ENCODE measurements around the gene CASP3.
"Not testable (repeated sequence)": the region's sequence is repeated elsewhere in the genome, so short reads cannot be mapped to it uniquely, and the experiment has no call there.

The CASP3 gene

GRCh38 chr4:184599492-184600135, 49.6 kb downstream of the CASP3 start:
- TF ChIP-seq ZNF274 (IDR thresholded peaks at IDR 0.05; ENCODE audit: low read depth, low read length) = no peak
- H3K4me3 ChIP-seq (ENCODE audit: low read length) = no peak overlapping the region

GRCh38 chr4:184598753-184599491, 50.3 kb downstream of the CASP3 start:
- no peak for TF ChIP-seq ZNF274 (IDR thresholded peaks at IDR 0.05; ENCODE audit: low read depth, low read length)
- no peak overlapping the region for H3K4me3 ChIP-seq (ENCODE audit: low read length)

- no peak overlapping the region for H3K4me3 ChIP-seq (ENCODE audit: low read length)
- TF ChIP-seq ZNF274 (IDR thresholded peaks at IDR 0.05; ENCODE audit: low read depth, low read length) = no peak
Measured at GRCh38 chr4:184596617-184597185, 52.5 kb downstream of the CASP3 start.

- TF ChIP-seq ZNF274 (IDR thresholded peaks at IDR 0.05; ENCODE audit: low read depth, low read length) = no peak
Measured at GRCh38 chr4:184596044-184596616, 53.1 kb downstream of the CASP3 start.

GRCh38 chr4:184595430-184595829, 53.8 kb downstream of the CASP3 start:
- H3K4me3 ChIP-seq (ENCODE audit: low read length) = no peak overlapping the region
- TF ChIP-seq ZNF274 (IDR thresholded peaks at IDR 0.05; ENCODE audit: low read depth, low read length) = no peak

More at GRCh38 chr4:184596044-184596616, 53.1 kb downstream of the CASP3 start:
- H3K4me3 ChIP-seq (ENCODE audit: low read length) = no peak overlapping the region

- H3K4me3 ChIP-seq (ENCODE audit: low read length) = no peak overlapping the region
Measured at GRCh38 chr4:184593461-184593860, 55.8 kb downstream of the CASP3 start.

GRCh38 chr4:184591747-184592270, 57.4 kb downstream of the CASP3 start:
- not testable (repeated sequence) for H3K4me3 ChIP-seq (ENCODE audit: low read length)

More at GRCh38 chr4:184593461-184593860, 55.8 kb downstream of the CASP3 start:
- no peak for TF ChIP-seq ZNF274 (IDR thresholded peaks at IDR 0.05; ENCODE audit: low read depth, low read length)

GRCh38 chr4:184591070-184591677, 58.1 kb downstream of the CASP3 start:
- H3K4me3 ChIP-seq (ENCODE audit: low read length) = no peak overlapping the region
- TF ChIP-seq ZNF274 (IDR thresholded peaks at IDR 0.05; ENCODE audit: low read depth, low read length) = no peak

GRCh38 chr4:184590196-184590595, 59.1 kb downstream of the CASP3 start:
- H3K4me3 ChIP-seq (ENCODE audit: low read length) = no peak overlapping the region
- no peak for TF ChIP-seq ZNF274 (IDR thresholded peaks at IDR 0.05; ENCODE audit: low read depth, low read length)

GRCh38 chr4:184588893-184589292, 60.4 kb downstream of the CASP3 start:
- no peak overlapping the region for H3K4me3 ChIP-seq (ENCODE audit: low read length)
- no peak for TF ChIP-seq ZNF274 (IDR thresholded peaks at IDR 0.05; ENCODE audit: low read depth, low read length)

- H3K4me3 ChIP-seq (ENCODE audit: low read length) = no peak overlapping the region
- TF ChIP-seq ZNF274 (IDR thresholded peaks at IDR 0.05; ENCODE audit: low read depth, low read length) = no peak
Measured at GRCh38 chr4:184587701-184588100, 61.5 kb downstream of the CASP3 start.

- TF ChIP-seq ZNF274 (IDR thresholded peaks at IDR 0.05; ENCODE audit: low read depth, low read length) = no peak
- H3K4me3 ChIP-seq (ENCODE audit: low read length) = no peak overlapping the region
Measured at GRCh38 chr4:184587221-184587620, 62.0 kb downstream of the CASP3 start.

- TF ChIP-seq ZNF274 (IDR thresholded peaks at IDR 0.05; ENCODE audit: low read depth, low read length) = no peak
Measured at GRCh38 chr4:184583738-184584502, 65.3 kb downstream of the CASP3 start.

More at GRCh38 chr4:184583738-184584502, 65.3 kb downstream of the CASP3 start:
- no peak overlapping the region for H3K4me3 ChIP-seq (ENCODE audit: low read length)
